ENCODE measurements around the gene LAMP1.
"Not testable (repeated sequence)": the region's sequence is repeated elsewhere in the genome, so short reads cannot be mapped to it uniquely, and the experiment has no call there.

Gene LAMP1

DNA sequence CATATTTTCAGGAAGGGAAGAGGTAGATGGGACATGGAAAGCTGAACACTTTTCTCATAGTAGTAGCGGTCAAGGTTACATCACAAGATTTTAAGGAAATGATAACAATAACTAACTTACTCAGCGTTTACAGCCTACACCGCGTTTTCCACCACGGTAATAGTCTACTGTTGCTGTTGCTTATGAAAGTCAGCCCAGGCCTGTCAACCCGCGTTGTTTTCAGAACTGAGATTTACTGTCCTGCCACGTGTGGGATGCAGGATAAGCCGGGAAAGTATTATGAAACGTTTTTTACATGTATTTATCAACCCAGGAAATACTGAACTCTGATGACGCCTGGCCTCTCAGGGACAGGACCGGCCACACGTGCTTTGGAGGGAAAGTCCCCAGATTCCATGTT, 36.0 kb upstream of the LAMP1 start:
- Histone ChIP-seq H3K4me2 (ENCODE audit: low read length) (no peak overlapping the region), H3K4me1 (no peaks in the 10 kb centered on the region), H3K27me3 (ENCODE audit: control insufficient read depth, insufficient read depth, low read length) (no peaks in the 10 kb centered on the region), H2AFZ (no peak overlapping the region), H3K36me3 (ENCODE audit: control insufficient read depth, insufficient read depth, low read length) (no peaks in the 10 kb centered on the region), H3K4me3 (ENCODE audit: low read depth, low read length) (no peak overlapping the region), H3K9ac (no peak overlapping the region), H3K9me3 (ENCODE audit: control insufficient read depth, low read length) (no peaks in the 10 kb centered on the region), H3K79me2 (no peaks in the 10 kb centered on the region), H3K27ac (no peak overlapping the region)
- TF ChIP-seq, protein P1, sequence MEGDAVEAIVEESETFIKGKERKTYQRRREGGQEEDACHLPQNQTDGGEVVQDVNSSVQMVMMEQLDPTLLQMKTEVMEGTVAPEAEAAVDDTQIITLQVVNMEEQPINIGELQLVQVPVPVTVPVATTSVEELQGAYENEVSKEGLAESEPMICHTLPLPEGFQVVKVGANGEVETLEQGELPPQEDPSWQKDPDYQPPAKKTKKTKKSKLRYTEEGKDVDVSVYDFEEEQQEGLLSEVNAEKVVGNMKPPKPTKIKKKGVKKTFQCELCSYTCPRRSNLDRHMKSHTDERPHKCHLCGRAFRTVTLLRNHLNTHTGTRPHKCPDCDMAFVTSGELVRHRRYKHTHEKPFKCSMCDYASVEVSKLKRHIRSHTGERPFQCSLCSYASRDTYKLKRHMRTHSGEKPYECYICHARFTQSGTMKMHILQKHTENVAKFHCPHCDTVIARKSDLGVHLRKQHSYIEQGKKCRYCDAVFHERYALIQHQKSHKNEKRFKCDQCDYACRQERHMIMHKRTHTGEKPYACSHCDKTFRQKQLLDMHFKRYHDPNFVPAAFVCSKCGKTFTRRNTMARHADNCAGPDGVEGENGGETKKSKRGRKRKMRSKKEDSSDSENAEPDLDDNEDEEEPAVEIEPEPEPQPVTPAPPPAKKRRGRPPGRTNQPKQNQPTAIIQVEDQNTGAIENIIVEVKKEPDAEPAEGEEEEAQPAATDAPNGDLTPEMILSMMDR (IDR thresholded peaks at IDR 0.05): no peak

DNA sequence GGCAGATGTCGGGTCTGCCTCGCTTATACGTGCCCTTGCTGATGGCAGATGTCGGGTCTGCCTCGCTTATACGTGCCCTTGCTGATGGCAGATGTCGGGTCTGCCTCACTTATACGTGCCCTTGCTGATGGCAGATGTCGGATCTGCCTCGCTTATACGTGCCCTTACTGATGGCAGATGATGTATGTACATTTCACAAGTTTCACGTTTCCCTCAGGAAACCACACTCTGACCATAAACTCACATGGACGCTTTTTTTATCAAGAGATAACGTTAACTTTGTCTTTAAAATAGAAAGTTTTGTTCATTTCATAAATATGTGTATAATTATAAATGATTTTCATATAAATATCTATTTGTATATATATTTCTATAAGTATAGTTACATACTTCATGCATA, 34.0 kb upstream of the LAMP1 start:
- not testable (repeated sequence) for H3K36me3 ChIP-seq (ENCODE audit: control insufficient read depth, insufficient read depth, low read length); H3K9ac ChIP-seq; H3K4me2 ChIP-seq (ENCODE audit: low read length)

GRCh38 chr13:113267642-113268405, 29.2 kb upstream of the LAMP1 start:
- Histone ChIP-seq H3K9ac (no peak overlapping the region), H3K27me3 (ENCODE audit: control insufficient read depth, insufficient read depth, low read length) (no peaks in the 10 kb centered on the region), H3K9me3 (ENCODE audit: control insufficient read depth, low read length) (no peaks in the 10 kb centered on the region), H2AFZ (no peak overlapping the region), H3K4me2 (ENCODE audit: low read length) (no peak overlapping the region), H3K79me2 (no peaks in the 10 kb centered on the region), H3K4me3 (ENCODE audit: low read depth, low read length) (no peak overlapping the region), H3K36me3 (ENCODE audit: control insufficient read depth, insufficient read depth, low read length) (no peaks in the 10 kb centered on the region), H3K4me1 (no peaks in the 10 kb centered on the region), H3K27ac (no peak overlapping the region)
- TF ChIP-seq, protein P1 (IDR thresholded peaks at IDR 0.05): no peak

More for the DNA sequence above, 34.0 kb upstream of the LAMP1 start:
- not testable (repeated sequence) for H3K79me2 ChIP-seq; H3K27ac ChIP-seq; H3K4me1 ChIP-seq; H3K9me3 ChIP-seq (ENCODE audit: control insufficient read depth, low read length); H2AFZ ChIP-seq; H3K27me3 ChIP-seq (ENCODE audit: control insufficient read depth, insufficient read depth, low read length); H3K4me3 ChIP-seq (ENCODE audit: low read depth, low read length)

DNA sequence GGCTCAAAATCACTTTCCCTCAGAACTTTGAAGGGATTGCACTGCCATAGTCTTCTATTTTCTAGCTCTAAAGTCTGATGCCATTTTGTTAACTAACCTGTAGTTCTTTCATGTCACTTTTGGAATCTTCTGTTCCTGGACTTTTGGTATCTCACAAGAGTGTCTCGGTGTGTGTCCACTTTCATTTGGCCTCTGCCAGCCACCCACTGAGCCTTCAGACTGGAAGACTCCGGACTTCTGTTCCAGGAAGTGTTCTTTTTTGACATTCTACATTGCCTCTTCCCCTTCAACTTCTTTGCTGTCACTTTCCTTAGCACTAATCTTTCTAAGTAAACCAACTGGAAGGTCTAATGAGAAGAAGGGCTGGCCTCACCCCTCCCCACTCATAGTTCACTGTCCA, 25.0 kb upstream of the LAMP1 start:
- Histone ChIP-seq H3K27me3 (ENCODE audit: control insufficient read depth, insufficient read depth, low read length) (no peaks in the 10 kb centered on the region), H3K4me2 (ENCODE audit: low read length) (no peak overlapping the region), H3K4me1 (no peaks in the 10 kb centered on the region), H3K9me3 (ENCODE audit: control insufficient read depth, low read length) (no peaks in the 10 kb centered on the region), H3K79me2 (no peaks in the 10 kb centered on the region), H3K4me3 (ENCODE audit: low read depth, low read length) (no peak overlapping the region), H3K27ac (no peak overlapping the region), H3K9ac (no peak overlapping the region), H3K36me3 (ENCODE audit: control insufficient read depth, insufficient read depth, low read length) (no peaks in the 10 kb centered on the region), H2AFZ (no peak overlapping the region)
- TF ChIP-seq, protein P1 (IDR thresholded peaks at IDR 0.05): no peak

DNA sequence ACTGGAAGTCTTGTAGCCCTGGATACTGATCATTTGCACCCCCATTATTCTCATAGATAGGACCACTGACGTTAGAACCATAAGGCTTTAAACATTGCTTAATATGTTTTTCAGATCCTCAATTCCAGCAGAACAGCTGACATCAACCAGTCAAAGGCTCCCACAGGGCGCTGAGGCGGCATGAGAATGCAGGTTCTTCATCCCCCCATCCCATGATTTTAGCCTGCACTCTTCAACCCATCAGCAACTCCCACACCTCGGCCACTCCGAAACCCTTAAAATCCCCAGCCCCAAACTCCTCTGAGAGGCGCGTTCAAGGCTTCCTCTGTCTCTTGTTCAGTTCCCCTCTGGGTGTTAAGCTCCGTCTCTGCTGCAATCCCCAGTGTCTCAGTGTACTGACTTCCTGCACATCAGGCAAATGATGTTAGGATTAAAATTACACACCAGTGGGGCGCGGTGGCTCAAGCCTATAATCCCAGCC, 24.3 kb upstream of the LAMP1 start:
- no peak overlapping the region for H2AFZ ChIP-seq
- no peak overlapping the region for H3K9ac ChIP-seq
- no peak overlapping the region for H3K4me2 ChIP-seq (ENCODE audit: low read length)
- H3K36me3 ChIP-seq (ENCODE audit: control insufficient read depth, insufficient read depth, low read length): no peaks in the 10 kb centered on the region
- no peaks in the 10 kb centered on the region for H3K4me1 ChIP-seq
- H3K27ac ChIP-seq: no peak overlapping the region
- H3K79me2 ChIP-seq: no peaks in the 10 kb centered on the region
- H3K27me3 ChIP-seq (ENCODE audit: control insufficient read depth, insufficient read depth, low read length): no peaks in the 10 kb centered on the region
- TF ChIP-seq, protein P1 (IDR thresholded peaks at IDR 0.05): no peak
- no peak overlapping the region for H3K4me3 ChIP-seq (ENCODE audit: low read depth, low read length)
- H3K9me3 ChIP-seq (ENCODE audit: control insufficient read depth, low read length): no peaks in the 10 kb centered on the region
